Activated CD8-positive, alpha-beta memory T cell treated with anti-CD3 and anti-CD28 coated beads for 1 hour (primary cell): ENCODE results near the gene USP11.

Source experiments
- DNase-seq, 2 donors: peaks; one replicate each; pipeline ENCODE4 v3.0.0-alpha.2; 2020; ENCODE audit warnings: low read depth in 1 of 2; ENCODE audit errors: extremely low read depth in 1 of 2

The USP11 gene

DNA sequence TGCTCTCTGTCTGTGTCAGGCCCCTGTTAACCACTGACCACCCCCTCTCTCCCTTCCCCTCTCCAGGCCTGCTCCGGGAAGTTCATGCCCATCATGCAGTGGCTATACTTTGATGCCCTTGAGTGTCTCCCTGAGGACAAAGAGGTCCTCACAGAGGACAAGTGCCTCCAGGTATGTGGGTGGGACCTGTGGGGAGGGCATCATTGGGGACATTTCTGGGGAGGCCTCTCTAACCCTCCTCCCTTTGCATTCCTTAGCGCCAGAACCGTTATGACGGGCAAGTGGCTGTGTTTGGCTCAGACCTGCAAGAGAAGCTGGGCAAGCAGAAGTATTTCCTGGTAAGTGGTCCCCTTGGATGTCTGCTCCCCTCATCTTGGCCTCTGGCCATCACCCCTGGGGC is 29.9 kb upstream of the USP11 start:
- DNase-seq, result no peak

DNA sequence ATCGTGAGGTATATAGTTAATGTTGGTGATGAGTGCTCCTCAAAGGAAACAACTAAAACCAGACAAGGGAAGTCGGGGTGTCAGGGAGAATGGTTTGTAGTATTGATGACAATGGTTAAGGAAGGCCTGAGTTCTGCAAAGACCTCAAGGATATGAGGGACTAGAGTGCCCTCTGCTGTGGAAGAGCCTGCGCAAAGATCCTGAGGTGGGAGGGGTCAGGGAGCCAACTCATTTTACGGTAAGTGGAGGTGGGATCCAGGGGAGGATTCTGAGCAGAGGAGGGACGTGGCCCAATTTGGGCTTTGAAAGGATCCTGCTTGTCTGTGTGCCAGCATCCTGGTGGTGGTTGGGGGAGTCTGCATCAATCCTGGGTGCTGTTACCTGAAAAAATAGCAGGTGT is 27.8 kb upstream of the USP11 start:
- no peak for DNase-seq

DNA sequence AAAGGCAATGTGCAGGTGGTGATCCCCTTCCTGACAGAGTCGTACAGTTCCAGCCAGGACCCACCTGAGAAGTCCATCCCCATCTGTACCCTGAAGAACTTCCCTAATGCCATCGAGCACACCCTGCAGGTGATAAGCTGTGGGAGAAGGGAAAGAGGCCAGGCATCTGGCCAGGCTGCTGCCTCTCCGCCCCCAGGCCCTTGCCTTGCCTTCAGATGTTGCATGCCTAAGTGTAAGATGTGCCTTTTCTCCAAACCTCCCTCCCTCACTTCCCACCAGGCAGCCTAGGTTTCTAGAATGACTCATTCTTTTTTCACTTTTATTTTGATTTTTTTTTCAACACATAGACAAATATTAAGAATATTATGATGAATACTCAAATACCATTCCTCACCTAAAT is 26.5 kb upstream of the USP11 start:
- DNase-seq, result no peak

DNA sequence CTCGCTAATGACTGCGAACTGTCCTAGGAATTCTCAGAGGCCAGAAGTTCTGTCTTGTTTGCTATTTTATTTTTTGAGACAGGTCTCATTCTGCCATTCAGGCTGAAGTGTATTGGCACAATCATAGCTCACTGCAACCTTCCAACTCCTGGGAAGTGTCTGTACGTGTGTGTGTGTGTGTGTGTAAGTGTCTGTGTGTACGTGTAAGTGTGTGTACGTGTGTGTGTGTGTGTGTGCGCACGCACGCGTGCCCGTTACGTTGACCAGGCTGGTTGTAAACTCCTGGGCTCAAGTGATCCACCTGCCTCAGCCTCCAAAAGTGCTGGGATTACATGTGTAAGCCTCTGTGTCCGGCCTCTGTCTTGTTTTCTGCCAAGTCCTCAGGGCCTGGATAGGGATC is 24.7 kb upstream of the USP11 start:
- DNase-seq, result no peak

DNA sequence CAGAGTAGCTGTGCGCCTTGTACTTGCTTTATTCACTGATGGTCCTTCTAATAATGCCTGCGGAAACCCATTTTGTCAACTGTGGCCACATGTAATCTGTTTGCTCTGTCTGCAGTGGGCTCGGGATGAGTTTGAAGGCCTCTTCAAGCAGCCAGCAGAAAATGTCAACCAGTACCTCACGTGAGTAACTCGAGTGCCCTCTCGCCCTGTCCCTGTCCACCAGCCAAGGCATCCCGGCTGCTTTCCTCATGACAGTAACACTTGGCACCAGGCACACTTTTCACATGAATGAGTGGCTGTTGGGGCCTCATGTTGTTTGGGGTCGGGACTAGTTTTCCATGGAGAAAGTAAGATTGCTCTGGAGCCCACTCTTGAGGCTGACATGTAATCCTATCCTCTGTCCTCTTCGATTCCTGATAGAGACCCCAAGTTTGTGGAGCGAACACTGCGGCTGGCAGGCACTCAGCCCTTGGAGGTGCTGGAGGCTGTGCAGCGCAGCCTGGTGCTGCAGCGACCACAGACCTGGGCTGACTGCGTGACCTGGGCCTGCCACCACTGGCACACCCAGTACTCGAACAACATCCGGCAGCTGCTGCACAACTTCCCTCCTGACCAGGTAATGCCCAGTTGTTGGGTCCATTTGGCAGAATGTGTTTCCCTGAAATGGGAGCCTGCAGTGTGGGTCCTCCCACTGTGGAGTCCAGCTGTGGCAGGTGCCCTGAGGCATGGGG is 23.1 kb upstream of the USP11 start:
- DNase-seq, result no peak

- DNase-seq, result no peak
These were observed 22.0 kb upstream of the USP11 start for GRCh38 chrX:47210661-47211425.

DNA sequence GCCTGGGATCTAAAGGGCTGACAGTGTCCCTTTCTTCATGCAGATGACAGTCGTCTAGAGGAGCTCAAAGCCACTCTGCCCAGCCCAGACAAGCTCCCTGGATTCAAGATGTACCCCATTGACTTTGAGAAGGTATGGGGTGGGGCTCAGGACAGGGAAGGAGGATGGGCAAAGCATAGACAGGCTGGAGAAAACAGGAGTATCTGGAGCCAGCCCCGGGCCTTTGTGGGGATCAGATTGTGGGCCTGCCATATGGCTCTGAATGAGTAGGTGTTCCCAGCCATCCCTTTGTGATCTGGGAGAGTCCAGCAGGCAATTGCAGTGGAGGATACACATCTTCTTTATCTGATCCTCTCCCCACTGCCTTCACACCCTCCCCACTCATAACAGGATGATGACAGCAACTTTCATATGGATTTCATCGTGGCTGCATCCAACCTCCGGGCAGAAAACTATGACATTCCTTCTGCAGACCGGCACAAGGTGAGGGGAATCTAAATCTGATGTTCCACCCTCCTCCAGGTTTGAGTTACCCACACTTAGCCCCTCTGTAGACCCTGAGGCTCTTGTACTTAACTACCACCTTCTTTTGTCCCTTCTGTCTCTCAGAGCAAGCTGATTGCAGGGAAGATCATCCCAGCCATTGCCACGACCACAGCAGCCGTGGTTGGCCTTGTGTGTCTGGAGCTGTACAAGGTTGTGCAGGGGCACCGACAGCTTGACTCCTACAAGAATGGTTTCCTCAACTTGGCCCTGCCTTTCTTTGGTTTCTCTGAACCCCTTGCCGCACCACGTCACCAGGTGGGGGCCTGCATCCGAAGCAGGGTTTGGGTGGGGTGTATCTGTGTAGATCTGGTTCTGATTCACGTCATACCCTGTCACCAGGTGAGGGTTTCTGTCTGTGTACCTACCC is 20.2 kb upstream of the USP11 start:
- no peak for DNase-seq

DNA sequence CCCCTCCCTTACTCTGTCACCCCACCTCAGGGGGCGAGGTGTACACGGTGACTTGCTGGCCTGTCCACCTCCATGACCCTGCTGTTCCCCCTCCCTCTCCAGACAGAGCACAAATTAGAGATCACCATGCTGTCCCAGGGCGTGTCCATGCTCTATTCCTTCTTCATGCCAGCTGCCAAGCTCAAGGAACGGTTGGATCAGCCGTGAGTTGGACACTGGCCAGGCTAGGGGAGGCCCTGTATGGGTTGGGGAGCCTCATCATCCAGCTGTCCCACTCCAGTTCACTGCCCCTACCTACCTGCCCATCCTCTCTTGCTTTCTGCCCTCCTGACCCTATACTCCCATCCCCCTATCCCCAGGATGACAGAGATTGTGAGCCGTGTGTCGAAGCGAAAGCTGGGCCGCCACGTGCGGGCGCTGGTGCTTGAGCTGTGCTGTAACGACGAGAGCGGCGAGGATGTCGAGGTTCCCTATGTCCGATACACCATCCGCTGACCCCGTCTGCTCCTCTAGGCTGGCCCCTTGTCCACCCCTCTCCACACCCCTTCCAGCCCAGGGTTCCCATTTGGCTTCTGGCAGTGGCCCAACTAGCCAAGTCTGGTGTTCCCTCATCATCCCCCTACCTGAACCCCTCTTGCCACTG is 18.3 kb upstream of the USP11 start:
- DNase-seq, result no peak

DNA sequence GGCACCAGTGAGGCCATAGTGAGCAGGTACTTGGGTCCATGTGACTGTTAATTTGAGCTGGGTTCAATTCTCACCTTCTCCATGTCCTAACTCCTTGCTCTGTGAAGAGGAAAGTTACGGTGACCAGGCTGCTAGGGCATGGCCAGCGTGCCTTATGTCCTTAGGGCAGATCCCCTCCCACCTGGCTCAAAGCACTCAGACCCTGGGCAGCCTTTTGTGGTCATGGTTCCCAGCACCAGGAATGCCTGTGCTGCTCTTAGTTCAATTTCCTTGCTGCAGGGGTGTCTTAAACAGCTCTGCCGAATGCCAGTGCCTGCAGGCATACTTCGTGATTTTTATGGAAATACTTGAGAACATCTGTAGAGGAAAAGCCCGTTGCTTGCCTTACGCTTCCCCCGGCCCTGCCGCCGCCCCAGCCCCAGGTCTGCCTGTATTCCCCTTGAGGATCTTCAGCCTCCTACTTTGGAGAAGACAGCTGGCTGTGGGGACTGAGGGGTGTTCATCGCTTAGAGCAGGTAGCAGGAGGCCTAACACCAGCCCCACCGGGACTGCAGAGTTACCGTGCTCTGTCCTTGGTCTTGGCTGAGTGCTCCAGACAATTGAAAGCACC is 17.4 kb upstream of the USP11 start:
- DNase-seq, result no peak

DNA sequence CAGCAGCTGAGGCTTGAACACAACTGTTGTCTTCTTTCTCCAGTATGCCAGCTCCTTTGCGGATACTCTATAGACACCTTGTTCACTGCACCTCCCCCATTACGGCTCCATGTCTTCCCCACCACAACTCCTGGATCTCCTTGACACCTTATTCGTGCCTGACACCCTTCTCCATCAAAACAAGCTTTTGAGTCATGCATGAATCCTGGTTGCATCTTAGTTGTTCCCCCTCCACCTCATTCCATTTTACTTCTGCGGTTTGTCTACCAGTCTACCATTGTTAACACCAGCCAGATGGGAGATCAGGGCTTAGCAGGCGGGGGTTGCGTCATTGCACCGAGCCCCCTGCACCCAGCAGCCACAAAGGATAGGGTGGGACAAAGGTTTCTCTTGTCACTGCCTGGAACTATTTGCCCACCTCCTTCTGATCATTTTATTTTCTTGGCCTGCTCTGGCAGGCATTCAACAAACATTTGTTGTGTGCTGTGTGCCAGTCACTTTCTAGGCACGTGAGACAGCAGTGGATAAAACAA is 16.4 kb upstream of the USP11 start:
- DNase-seq, result no peak

DNA sequence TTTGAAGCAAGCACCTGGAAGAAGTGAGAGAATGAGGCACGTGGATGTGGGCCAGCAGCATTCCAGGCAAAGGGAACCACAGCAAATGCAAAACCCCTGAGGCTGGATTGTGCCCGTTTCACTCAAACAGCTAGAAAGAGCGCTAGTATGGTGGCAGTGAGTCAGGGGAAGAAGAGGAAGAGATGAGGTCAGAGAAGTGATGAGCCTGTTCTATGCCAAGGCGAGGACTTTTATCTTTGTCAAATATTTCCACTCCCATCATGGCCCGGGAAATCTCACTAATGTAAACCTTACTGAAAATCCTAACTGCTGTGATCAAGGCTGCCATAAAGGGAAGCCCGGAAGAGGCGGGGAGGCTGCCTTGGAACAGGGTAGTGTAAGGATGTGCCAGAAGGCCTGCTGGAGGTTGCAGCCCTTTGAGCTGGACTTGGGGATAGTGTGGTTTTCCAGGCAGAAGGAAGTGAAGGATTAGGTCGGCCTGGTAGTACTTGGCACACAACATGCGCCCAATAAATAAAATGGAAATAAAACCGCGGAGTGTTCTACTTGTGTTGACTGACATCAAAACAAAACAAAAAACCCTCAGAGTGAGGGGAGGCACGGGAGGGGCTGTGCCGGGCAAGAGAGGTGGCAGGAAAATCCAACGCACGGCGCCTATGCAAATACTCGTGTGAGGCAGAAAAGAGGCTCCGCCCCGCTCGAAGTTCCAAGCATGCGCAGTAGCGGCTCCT is 15.5 kb upstream of the USP11 start:
- no peak for DNase-seq

DNA sequence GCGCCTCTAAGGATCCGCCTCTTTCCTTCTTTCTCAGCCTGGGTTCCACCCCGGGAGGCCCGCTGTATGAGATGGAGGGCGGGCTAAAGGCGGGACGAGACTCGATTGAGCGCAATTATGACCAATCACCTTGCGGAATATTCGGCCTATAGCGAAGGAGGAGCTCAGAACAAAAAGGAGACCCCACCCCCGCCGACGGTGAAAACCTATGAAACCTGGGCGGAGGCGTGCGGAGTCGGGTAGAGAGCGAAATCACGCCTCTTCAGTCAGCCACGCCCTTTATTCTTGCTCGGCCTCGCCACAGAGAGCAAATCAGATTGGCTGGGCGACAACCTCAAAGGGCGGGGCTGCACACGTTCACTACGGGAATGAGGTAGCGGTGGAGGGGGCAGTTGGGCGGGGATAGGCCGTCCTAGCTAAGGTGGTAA is 14.9 kb upstream of the USP11 start:
- DNase-seq, result peak; percentile 84 to 98

DNA sequence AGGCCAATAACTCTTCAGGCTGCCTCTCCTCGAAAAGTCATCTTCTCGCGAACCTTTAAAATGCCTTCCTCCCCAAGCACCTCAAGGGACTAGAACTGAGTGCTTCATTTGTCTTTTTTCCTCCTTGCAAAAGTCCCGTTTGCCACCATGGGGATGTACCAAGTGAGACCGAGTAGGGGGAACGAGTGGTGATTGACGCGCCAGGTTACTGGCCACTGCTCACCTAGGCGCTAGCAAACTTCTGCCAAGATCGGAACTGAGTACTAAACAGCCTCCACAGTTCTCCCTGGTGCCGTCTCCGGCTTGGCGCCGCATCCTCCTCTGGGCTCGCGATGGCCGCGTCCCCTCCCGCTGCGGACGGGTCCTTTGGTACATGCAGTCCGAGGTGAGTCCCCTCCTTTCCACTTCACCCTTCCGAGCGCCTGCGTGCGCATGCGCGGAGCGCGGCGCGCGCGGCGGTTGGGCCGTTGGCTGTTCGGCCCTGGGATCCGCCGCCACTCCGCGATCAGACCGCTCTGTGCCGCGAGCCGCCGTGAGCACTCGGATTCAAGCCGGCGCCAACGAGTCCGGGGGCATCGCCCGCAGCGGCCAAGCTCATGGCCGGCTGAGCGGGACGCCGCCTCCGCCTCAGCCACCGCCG is 14.4 kb upstream of the USP11 start, which contains the start of gene CDK16:
CDK16 (plus strand) TSS at position 402 of the 640 bp plus-strand sequence. CDS start 4,877 bp downstream, outside the sequence.
- peak; percentile 39 to 49 for DNase-seq

DNA sequence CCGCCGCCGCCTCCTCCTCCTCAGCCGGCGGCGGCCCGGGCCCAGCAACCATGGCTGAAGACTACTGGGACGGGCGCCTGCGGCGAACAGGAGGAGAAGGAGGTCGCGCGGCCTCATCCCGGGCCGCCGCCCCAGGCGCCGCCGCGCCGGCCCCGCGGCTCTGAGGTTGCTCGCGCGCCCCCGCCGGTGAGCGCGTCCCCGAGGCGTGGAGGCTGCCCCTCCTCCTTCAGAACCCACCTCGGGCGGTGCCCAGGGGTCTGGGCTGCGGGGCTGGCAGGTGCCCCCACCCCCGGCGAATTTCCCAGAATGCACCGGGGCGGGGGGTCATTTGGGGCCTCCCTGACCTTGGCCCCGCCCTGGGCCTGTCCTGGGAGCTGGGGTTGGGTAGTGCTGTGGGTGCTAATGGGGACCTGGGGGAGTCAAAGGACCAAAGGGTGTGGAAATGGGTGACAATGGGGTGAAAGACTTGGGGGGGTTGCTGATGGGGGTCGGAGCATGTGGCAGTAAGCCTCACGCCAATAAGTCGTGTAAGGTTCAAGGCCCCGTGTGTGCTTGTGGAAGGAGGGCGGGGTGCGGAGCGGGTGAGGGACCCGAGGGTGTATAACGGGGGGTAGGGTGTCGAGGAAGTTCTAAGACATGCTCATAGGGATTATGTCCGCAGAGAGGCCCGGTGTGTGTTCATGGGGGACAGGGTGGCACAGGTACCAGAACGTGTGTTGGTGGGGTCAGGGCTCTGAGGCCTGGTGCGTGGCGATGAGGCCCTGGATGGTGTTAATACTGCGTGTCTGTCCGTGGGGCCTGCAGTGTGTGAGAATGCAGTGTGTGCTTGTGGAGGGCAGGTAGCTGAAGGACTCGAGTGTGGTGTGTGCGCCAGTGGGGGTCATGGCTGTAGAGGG is 13.6 kb upstream of the USP11 start:
- DNase-seq, result peak in 1 of 2 donors; percentile 9

DNA sequence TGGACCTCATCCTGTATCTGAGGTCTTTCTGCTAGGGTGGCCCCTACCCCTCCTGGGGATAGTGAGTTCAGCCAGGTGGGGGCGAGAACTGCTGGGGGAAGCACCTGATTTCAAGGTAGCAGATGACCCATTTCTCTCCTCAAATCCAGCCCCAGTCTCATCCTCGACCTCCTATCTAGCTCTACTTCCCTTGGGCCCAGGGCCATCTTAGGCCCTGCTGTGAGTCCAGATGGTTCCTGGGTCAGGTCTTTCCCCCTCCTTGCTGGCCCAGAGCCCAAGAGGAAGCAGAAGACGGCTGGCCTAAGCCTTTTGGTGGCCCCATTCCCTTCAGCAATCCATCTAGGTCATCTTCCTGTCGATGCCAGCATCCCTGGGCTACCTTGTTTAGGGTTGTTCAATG is 11.1 kb upstream of the USP11 start:
- DNase-seq, result no peak

GRCh38 chrX:47222751-47223350 is 10.0 kb upstream of the USP11 start:
- DNase-seq, result no peak

DNA sequence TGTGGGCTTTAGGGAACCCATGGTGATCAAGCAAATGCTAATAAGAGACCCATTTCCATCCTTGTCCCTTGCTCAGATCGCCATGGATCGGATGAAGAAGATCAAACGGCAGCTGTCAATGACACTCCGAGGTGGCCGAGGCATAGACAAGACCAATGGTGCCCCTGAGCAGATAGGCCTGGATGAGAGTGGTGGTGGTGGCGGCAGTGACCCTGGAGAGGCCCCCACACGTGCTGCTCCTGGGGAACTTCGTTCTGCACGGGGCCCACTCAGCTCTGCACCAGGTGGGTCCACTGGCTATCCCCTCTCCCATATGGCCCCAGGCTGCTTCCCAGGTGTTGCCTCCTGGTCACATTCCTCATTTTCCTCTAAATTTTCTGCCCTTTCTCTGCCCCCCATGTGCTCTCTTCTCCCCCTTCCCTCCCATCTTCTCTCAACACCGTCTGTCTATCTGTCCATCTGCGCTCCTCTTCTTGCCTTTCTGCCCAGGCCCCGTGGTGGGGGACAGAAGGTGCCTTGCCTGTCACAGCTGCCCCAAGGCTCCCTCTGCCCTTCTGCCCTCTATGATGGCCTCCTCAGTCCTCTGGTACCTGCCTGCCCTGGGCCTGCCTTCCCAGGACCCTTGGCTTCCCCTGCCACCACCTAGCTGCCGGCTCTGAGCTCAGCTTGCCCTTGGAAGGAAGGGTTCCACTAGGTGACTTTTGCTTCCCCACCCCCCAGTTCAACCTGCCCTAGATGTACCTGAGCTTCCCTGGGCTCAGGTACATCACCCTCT is 9.1 kb upstream of the USP11 start:
- no peak for DNase-seq
